ENCODE data around the gene GNG13. TPM values are rescaled to one million over a fixed set of nuclear protein-coding genes. Genes with fewer than 3 reads are reported as not detected.

The GNG13 gene
- total and polyA plus RNA-seq, 2 experiments from 2014 or later: not detected

- peaks cover 22% of the 10 kb centered on the region for H3K4me1 ChIP-seq (ENCODE audit: insufficient read depth)
- H3K9ac ChIP-seq: no peak overlapping the region
- H3K27ac ChIP-seq: no peak overlapping the region
- no peak overlapping the region for H3K4me3 ChIP-seq
- H3K27me3 ChIP-seq (replicated peaks; ENCODE audit: insufficient read depth): peaks cover 17% of the 10 kb centered on the region; the same call in 1 of the 2 replicates
- 0 out of 2 replicates have a peak, but pooled peaks cover 5% of the 10 kb centered on the region for H3F3A ChIP-seq (ENCODE audit: insufficient read depth)
- H4K20me1 ChIP-seq (ENCODE audit: insufficient read depth): no peaks in the 10 kb centered on the region
- no peaks in the 10 kb centered on the region for H3K9me3 ChIP-seq (ENCODE audit: low read depth)
- no peaks in the 10 kb centered on the region for H3K36me3 ChIP-seq (ENCODE audit: low read depth)
- WGBS, 2 experiments (ENCODE audit: low coverage in 1 of 2, low lambda C conversion rate in 2 of 2, missing lambda C conversion rate in 2 of 2): 63 to 73% methylated on average over 8 of the region's 8 CpGs
- H3K79me2 ChIP-seq (ENCODE audit: insufficient read depth): no peaks in the 10 kb centered on the region
- DNase-seq: no peak
- TF ChIP-seq EZH2 (IDR thresholded peaks at IDR 0.05; ENCODE audit: insufficient read depth, poor library complexity, severe bottlenecking) (no peak), EZH2phosphoT487 (IDR thresholded peaks at IDR 0.05; ENCODE audit: insufficient read depth, low read depth) (no peak)
- in situ Hi-C loops (cut with MboI): loop anchor here (25.0 kb wide), 1 partner anchor 244 kb away; the partner anchor contains the start of gene SSTR5
- no peak overlapping the region for H2AFZ ChIP-seq
- H3K4me2 ChIP-seq (ENCODE audit: unreplicated experiment): no peak overlapping the region
- H3K9me2 ChIP-seq (ENCODE audit: insufficient read depth): no peaks in the 10 kb centered on the region
Measured at GRCh38 chr16:818132-818531, 17.6 kb upstream of the GNG13 start.

GRCh38 chr16:817001-817906 is 16.7 kb upstream of the GNG13 start:
- TF ChIP-seq EZH2phosphoT487 (IDR thresholded peaks at IDR 0.05; ENCODE audit: insufficient read depth, low read depth) (no peak), EZH2 (IDR thresholded peaks at IDR 0.05; ENCODE audit: insufficient read depth, poor library complexity, severe bottlenecking) (peak; percentile 47)
- no peak overlapping the region for H2AFZ ChIP-seq
- no peaks in the 10 kb centered on the region for H3K9me3 ChIP-seq (ENCODE audit: low read depth)
- 28 to 29% methylated on average over 62 to 65 of the region's 71 CpGs for WGBS, 2 experiments (ENCODE audit: low coverage in 1 of 2, low lambda C conversion rate in 2 of 2, missing lambda C conversion rate in 2 of 2)
- no peaks in the 10 kb centered on the region for H3K36me3 ChIP-seq (ENCODE audit: low read depth)
- H3K4me1 ChIP-seq (ENCODE audit: insufficient read depth): peaks cover 22% of the 10 kb centered on the region
- no peaks in the 10 kb centered on the region for H3K9me2 ChIP-seq (ENCODE audit: insufficient read depth)
- H3K27me3 ChIP-seq (replicated peaks; ENCODE audit: insufficient read depth): peaks cover 17% of the 10 kb centered on the region; the same call in 1 of the 2 replicates
- H3K4me2 ChIP-seq (ENCODE audit: unreplicated experiment): no peak overlapping the region
- no peak overlapping the region for H3K9ac ChIP-seq
- no peaks in the 10 kb centered on the region for H3K79me2 ChIP-seq (ENCODE audit: insufficient read depth)
- DNase-seq: peak; percentile 28
- H3K27ac ChIP-seq: no peak overlapping the region
- 0 out of 2 replicates have a peak, but pooled peaks cover 5% of the 10 kb centered on the region for H3F3A ChIP-seq (ENCODE audit: insufficient read depth)
- H4K20me1 ChIP-seq (ENCODE audit: insufficient read depth): no peaks in the 10 kb centered on the region
- H3K4me3 ChIP-seq: no peak overlapping the region
- in situ Hi-C loops (cut with MboI): loop anchor here (25.0 kb wide), 1 partner anchor 245 kb away; the partner anchor contains the start of gene SSTR5

- in situ Hi-C loops (cut with MboI): loop anchor here (25.0 kb wide), 1 partner anchor 246 kb away; the partner anchor contains the start of gene SSTR5
- H3K79me2 ChIP-seq (ENCODE audit: insufficient read depth): no peaks in the 10 kb centered on the region
- H4K20me1 ChIP-seq (ENCODE audit: insufficient read depth): no peaks in the 10 kb centered on the region
- H3K27me3 ChIP-seq (replicated peaks; ENCODE audit: insufficient read depth): peaks cover 17% of the 10 kb centered on the region; the same call in 1 of the 2 replicates
- no peak for DNase-seq
- H3F3A ChIP-seq (ENCODE audit: insufficient read depth): 0 out of 2 replicates have a peak, but pooled peaks cover 5% of the 10 kb centered on the region
- no peaks in the 10 kb centered on the region for H3K36me3 ChIP-seq (ENCODE audit: low read depth)
- no peaks in the 10 kb centered on the region for H3K9me2 ChIP-seq (ENCODE audit: insufficient read depth)
- TF ChIP-seq EZH2 (IDR thresholded peaks at IDR 0.05; ENCODE audit: insufficient read depth, poor library complexity, severe bottlenecking) (no peak), EZH2phosphoT487 (IDR thresholded peaks at IDR 0.05; ENCODE audit: insufficient read depth, low read depth) (no peak)
- H3K9me3 ChIP-seq (ENCODE audit: low read depth): no peaks in the 10 kb centered on the region
- H3K27ac ChIP-seq: no peak overlapping the region
- 91 to 93% methylated on average over 14 to 15 of the region's 15 CpGs for WGBS, 2 experiments (ENCODE audit: low coverage in 1 of 2, low lambda C conversion rate in 2 of 2, missing lambda C conversion rate in 2 of 2)
- H3K4me2 ChIP-seq (ENCODE audit: unreplicated experiment): no peak overlapping the region
- H3K4me1 ChIP-seq (ENCODE audit: insufficient read depth): peaks cover 22% of the 10 kb centered on the region
- no peak overlapping the region for H2AFZ ChIP-seq
- H3K9ac ChIP-seq: no peak overlapping the region
- H3K4me3 ChIP-seq: no peak overlapping the region
Measured at GRCh38 chr16:815861-816260, 15.3 kb upstream of the GNG13 start.

GRCh38 chr16:814974-815373 is 14.4 kb upstream of the GNG13 start:
- H3F3A ChIP-seq (ENCODE audit: insufficient read depth): 0 out of 2 replicates have a peak, but pooled peaks cover 5% of the 10 kb centered on the region
- no peaks in the 10 kb centered on the region for H3K9me2 ChIP-seq (ENCODE audit: insufficient read depth)
- in situ Hi-C loops (cut with MboI): loop anchor here (25.0 kb wide), 1 partner anchor 247 kb away; the partner anchor contains the start of gene SSTR5
- H3K79me2 ChIP-seq (ENCODE audit: insufficient read depth): peaks cover 1% of the 10 kb centered on the region; the same call in 1 of the 2 replicates
- H3K27ac ChIP-seq: 0 out of 2 replicates have a peak overlapping the region, but pooled peaks have one; percentile 38
- H3K27me3 ChIP-seq (replicated peaks; ENCODE audit: insufficient read depth): peaks cover 17% of the 10 kb centered on the region; the same call in 1 of the 2 replicates
- WGBS, 2 experiments (ENCODE audit: low coverage in 1 of 2, low lambda C conversion rate in 2 of 2, missing lambda C conversion rate in 2 of 2): 18 to 30% methylated on average over 9 of the region's 9 CpGs
- no peak overlapping the region for H3K4me3 ChIP-seq
- peaks cover 22% of the 10 kb centered on the region for H3K4me1 ChIP-seq (ENCODE audit: insufficient read depth)
- H4K20me1 ChIP-seq (ENCODE audit: insufficient read depth): no peaks in the 10 kb centered on the region
- H3K4me2 ChIP-seq (ENCODE audit: unreplicated experiment): peak overlapping the region; percentile 24
- no peaks in the 10 kb centered on the region for H3K9me3 ChIP-seq (ENCODE audit: low read depth)
- peak overlapping the region; percentile 6; the same call in 1 of the 2 replicates for H3K9ac ChIP-seq
- no peak overlapping the region for H2AFZ ChIP-seq
- TF ChIP-seq EZH2 (IDR thresholded peaks at IDR 0.05; ENCODE audit: insufficient read depth, poor library complexity, severe bottlenecking): no peak
- no peak for TF ChIP-seq EZH2phosphoT487 (IDR thresholded peaks at IDR 0.05; ENCODE audit: insufficient read depth, low read depth)
- DNase-seq: peak; percentile 76
- no peaks in the 10 kb centered on the region for H3K36me3 ChIP-seq (ENCODE audit: low read depth)
